IMR-90 (cell line): ENCODE results near the gene TMEM128.
"Not testable (repeated sequence)": the region's sequence is repeated elsewhere in the genome, so short reads cannot be mapped to it uniquely, and the experiment has no call there.

ENCODE experiments used
- CEBPB ChIP-seq: IDR thresholded peaks from 2 replicates; pipeline ENCODE4 v1.6.1; 2012; ENCODE audit warnings: low read depth, low read length, improper control_type of control experiment
- CTCF ChIP-seq: conservative IDR thresholded peaks from 2 replicates; pipeline ENCODE4 v1.5.1; 2012; ENCODE audit warnings: mild to moderate bottlenecking, low read depth, low read length, improper control_type of control experiment
- ELK1 ChIP-seq: fragments of 150-350 bp; IDR thresholded peaks from 2 replicates; pipeline ENCODE4 v1.6.1; 2016; ENCODE audit warnings: low read depth, mild to moderate bottlenecking, low read length, moderate library complexity, borderline replicate concordance
- RAD21 ChIP-seq: IDR thresholded peaks from 2 replicates; pipeline ENCODE4 v1.6.1; 2012; ENCODE audit warnings: low read length, improper control_type of control experiment
- RCOR1 ChIP-seq: IDR thresholded peaks from 2 replicates; pipeline ENCODE4 v1.6.1; 2012; ENCODE audit warnings: mild to moderate bottlenecking, low read length, improper control_type of control experiment; ENCODE audit not compliant: insufficient replicate concordance
- SMC3 ChIP-seq: fragments of 150-350 bp; IDR thresholded peaks from 2 replicates; pipeline ENCODE4 v1.6.1; 2016; ENCODE audit warnings: low read depth, mild to moderate bottlenecking, antibody characterized with exemption, low read length, moderate library complexity
- USF2 ChIP-seq: fragments of 150-350 bp; IDR thresholded peaks from 2 replicates; pipeline ENCODE4 v1.6.1; 2017; ENCODE audit warnings: mild to moderate bottlenecking, antibody characterized with exemption, low read length, low read depth

- not testable (repeated sequence) for TF ChIP-seq CTCF, RAD21, ELK1, USF2, CEBPB, SMC3, RCOR1
Measured at GRCh38 chr4:4257705-4258104, 9.7 kb upstream of the TMEM128 start.
